ENCODE results near the gene FGFR3.

The FGFR3 gene

GRCh38 chr4:1854752-1855151 is 61.7 kb downstream of the FGFR3 start:
- H3K27ac ChIP-seq, result peak overlapping the region; percentile 91

GRCh38 chr4:1855333-1856070 is 62.4 kb downstream of the FGFR3 start:
- peak overlapping the region; percentile 91 for H3K27ac ChIP-seq
- no peak for TF ChIP-seq CTCF (conservative IDR thresholded peaks at IDR 0.05)

More at GRCh38 chr4:1854752-1855151, 61.7 kb downstream of the FGFR3 start:
- no peak for TF ChIP-seq CTCF (conservative IDR thresholded peaks at IDR 0.05)

- H3K27ac ChIP-seq, result peak within 1 kb of the TSS; percentile 91
- no peak for TF ChIP-seq CTCF (conservative IDR thresholded peaks at IDR 0.05)
Measured at GRCh38 chr4:1856071-1856942, 63.2 kb downstream of the FGFR3 start, which contains the start of gene LETM1. TSS of gene LETM1 (minus strand) at chr4:1856156. CDS start at chr4:1855950, 206 bp downstream.

GRCh38 chr4:1856943-1857699 is 64.0 kb downstream of the FGFR3 start:
- TF ChIP-seq CTCF (conservative IDR thresholded peaks at IDR 0.05), result no peak
- H3K27ac ChIP-seq, result peak overlapping the region; percentile 91

- no peak for TF ChIP-seq CTCF (conservative IDR thresholded peaks at IDR 0.05)
- peak overlapping the region; percentile 91 for H3K27ac ChIP-seq
Measured at GRCh38 chr4:1857931-1858330, 64.8 kb downstream of the FGFR3 start.

All from VCaP (cell line).